Karpas-422 (cell line): ENCODE measurements around the gene ENTHD1. TPM values are rescaled to one million over a fixed set of nuclear protein-coding genes. Genes with fewer than 3 reads are reported as not detected.

Experiments used
- DNase-seq: peaks from one replicate; pipeline ENCODE4 v3.0.0-alpha.2; 2015
- H2AFZ ChIP-seq: fragments of 200-600 bp; sonication (generic); 2 replicates; pipeline ENCODE4 v1.6.1; 2014; ENCODE audit warnings: antibody characterized with exemption, low read length, mixed read lengths
- H3K27ac ChIP-seq: fragments of 200-600 bp; sonication (generic); 2 replicates; pipeline ENCODE4 v1.5.1; 2014; ENCODE audit warnings: mild to moderate bottlenecking, low read length, moderate library complexity
- H3K27me3 ChIP-seq: fragments of 200-600 bp; sonication (generic); 2 replicates; pipeline ENCODE4 v1.6.1; 2014; ENCODE audit warnings: low read length, mixed read lengths
- H3K36me3 ChIP-seq: fragments of 200-600 bp; sonication (generic); 2 replicates; pipeline ENCODE4 v1.6.1; 2014; ENCODE audit warnings: low read length, mixed read lengths; ENCODE audit not compliant: insufficient read depth
- H3K4me1 ChIP-seq: fragments of 200-600 bp; sonication (generic); 2 replicates; pipeline ENCODE4 v1.6.1; 2014; ENCODE audit warnings: mild to moderate bottlenecking, low read length, mixed read lengths
- H3K4me2 ChIP-seq: fragments of 200-600 bp; sonication (generic); 2 replicates; pipeline ENCODE4 v1.6.1; 2014; ENCODE audit warnings: low read length, low read depth, mild to moderate bottlenecking; ENCODE audit not compliant: poor library complexity, severe bottlenecking
- H3K4me3 ChIP-seq: fragments of 200-600 bp; sonication (generic); 2 replicates; pipeline ENCODE4 v1.5.1; 2014; ENCODE audit warnings: mild to moderate bottlenecking, antibody characterized with exemption, low read length, mixed read lengths
- H3K79me2 ChIP-seq: fragments of 200-600 bp; sonication (generic); 2 replicates; pipeline ENCODE4 v1.6.1; 2014; ENCODE audit warnings: mild to moderate bottlenecking, low read length, mixed read lengths
- H3K9ac ChIP-seq: fragments of 200-600 bp; sonication (generic); 2 replicates; pipeline ENCODE4 v1.6.0; 2014; ENCODE audit warnings: low read length
- H3K9me2 ChIP-seq: fragments of 200-600 bp; sonication (generic), shearing (Covaris generic); replicated peaks from 2 replicates; pipeline ENCODE4 v1.6.0; 2014; ENCODE audit warnings: mild to moderate bottlenecking, low read length, moderate library complexity; ENCODE audit not compliant: insufficient read depth
- H3K9me3 ChIP-seq: fragments of 300-700, 200-600 bp; sonication (generic); 2 replicates; pipeline ENCODE4 v1.6.1; 2014; ENCODE audit warnings: low read length, mixed read lengths
- H4K20me1 ChIP-seq: fragments of 200-600 bp; sonication (generic); 2 replicates; pipeline ENCODE4 v1.6.1; 2014; ENCODE audit warnings: mild to moderate bottlenecking, antibody characterized with exemption, low read length, low read depth; ENCODE audit not compliant: insufficient read depth
- total RNA-seq: library from RNA; depleted of rRNA; stranded (reverse); fragments of >200 nt; shearing (Covaris generic); gene quantifications from 2 replicates; pipeline ENCODE4 v1.2.3, GENCODE V29; 2014; ENCODE audit warnings: low replicate concordance

The ENTHD1 gene
- total RNA-seq, 1 experiment from 2014 or later = not detected

GRCh38 chr22:39839917-39840510, 53.5 kb downstream of the ENTHD1 start:
- no peak overlapping the region for H2AFZ ChIP-seq

GRCh38 chr22:39839204-39839603, 54.4 kb downstream of the ENTHD1 start:
- Histone ChIP-seq H3K36me3 (no peaks in the 10 kb centered on the region), H2AFZ (no peak overlapping the region), H3K4me3 (no peak overlapping the region), H3K9me3 (no peaks in the 10 kb centered on the region), H3K27ac (no peak overlapping the region), H3K27me3 (no peaks in the 10 kb centered on the region), H3K9ac (no peak overlapping the region), H3K9me2 (no peaks in the 10 kb centered on the region), H3K4me2 (no peak overlapping the region), H3K4me1 (no peaks in the 10 kb centered on the region), H4K20me1 (no peaks in the 10 kb centered on the region), H3K79me2 (no peaks in the 10 kb centered on the region)
- DNase-seq = no peak

More at GRCh38 chr22:39839917-39840510, 53.5 kb downstream of the ENTHD1 start:
- H3K4me2 ChIP-seq = no peak overlapping the region
- H3K9ac ChIP-seq = no peak overlapping the region
- H3K4me3 ChIP-seq = no peak overlapping the region
- H3K27ac ChIP-seq = no peak overlapping the region
- no peaks in the 10 kb centered on the region for H3K36me3 ChIP-seq
- no peaks in the 10 kb centered on the region for H3K9me3 ChIP-seq
- no peaks in the 10 kb centered on the region for H3K27me3 ChIP-seq
- no peaks in the 10 kb centered on the region for H4K20me1 ChIP-seq
- DNase-seq = no peak
- H3K79me2 ChIP-seq = no peaks in the 10 kb centered on the region
- H3K4me1 ChIP-seq = no peaks in the 10 kb centered on the region
- no peaks in the 10 kb centered on the region for H3K9me2 ChIP-seq

- H3K4me1 ChIP-seq = peaks cover 5% of the 10 kb centered on the region; the same call in 1 of the 2 replicates
- no peak overlapping the region for H3K27ac ChIP-seq
- H3K9ac ChIP-seq = no peak overlapping the region
- no peaks in the 10 kb centered on the region for H3K9me2 ChIP-seq
- H3K27me3 ChIP-seq = no peaks in the 10 kb centered on the region
- DNase-seq = no peak
- H3K4me3 ChIP-seq = no peak overlapping the region
- H3K36me3 ChIP-seq = no peaks in the 10 kb centered on the region
- no peaks in the 10 kb centered on the region for H4K20me1 ChIP-seq
- H3K9me3 ChIP-seq = no peaks in the 10 kb centered on the region
- H3K79me2 ChIP-seq = no peaks in the 10 kb centered on the region
- H2AFZ ChIP-seq = no peak overlapping the region
- H3K4me2 ChIP-seq = no peak overlapping the region
Observed at GRCh38 chr22:39833610-39834009, 60.0 kb downstream of the ENTHD1 start.

- Histone ChIP-seq H3K4me2 (no peak overlapping the region), H3K79me2 (no peaks in the 10 kb centered on the region), H3K4me1 (peaks cover 5% of the 10 kb centered on the region; the same call in 1 of the 2 replicates), H2AFZ (no peak overlapping the region), H3K36me3 (no peaks in the 10 kb centered on the region), H4K20me1 (no peaks in the 10 kb centered on the region), H3K9me2 (no peaks in the 10 kb centered on the region), H3K4me3 (no peak overlapping the region), H3K27me3 (no peaks in the 10 kb centered on the region), H3K9ac (no peak overlapping the region), H3K9me3 (no peaks in the 10 kb centered on the region), H3K27ac (no peak overlapping the region)
- DNase-seq = no peak
Observed at GRCh38 chr22:39833093-39833492, 60.5 kb downstream of the ENTHD1 start.

GRCh38 chr22:39832627-39833074, 60.9 kb downstream of the ENTHD1 start:
- Histone ChIP-seq H3K4me1 (peaks cover 5% of the 10 kb centered on the region; the same call in 1 of the 2 replicates), H3K36me3 (no peaks in the 10 kb centered on the region), H3K9ac (no peak overlapping the region), H4K20me1 (no peaks in the 10 kb centered on the region), H3K27ac (no peak overlapping the region), H3K27me3 (no peaks in the 10 kb centered on the region), H3K4me2 (no peak overlapping the region), H2AFZ (no peak overlapping the region), H3K79me2 (no peaks in the 10 kb centered on the region), H3K9me3 (no peaks in the 10 kb centered on the region), H3K9me2 (no peaks in the 10 kb centered on the region), H3K4me3 (no peak overlapping the region)
- no peak for DNase-seq

GRCh38 chr22:39825661-39826102, 67.9 kb downstream of the ENTHD1 start:
- H2AFZ ChIP-seq = no peak overlapping the region
- no peak for DNase-seq
- H3K27me3 ChIP-seq = no peaks in the 10 kb centered on the region
- no peaks in the 10 kb centered on the region for H3K9me2 ChIP-seq
- no peaks in the 10 kb centered on the region for H3K79me2 ChIP-seq
- H3K9me3 ChIP-seq = no peaks in the 10 kb centered on the region
- H3K4me2 ChIP-seq = no peak overlapping the region
- H3K27ac ChIP-seq = no peak overlapping the region
- peaks cover 5% of the 10 kb centered on the region for H3K4me1 ChIP-seq
- H4K20me1 ChIP-seq = no peaks in the 10 kb centered on the region
- H3K36me3 ChIP-seq = no peaks in the 10 kb centered on the region
- no peak overlapping the region for H3K4me3 ChIP-seq
- no peak overlapping the region for H3K9ac ChIP-seq

- Histone ChIP-seq H3K9ac (no peak overlapping the region), H3K27me3 (no peaks in the 10 kb centered on the region), H2AFZ (no peak overlapping the region), H3K9me2 (no peaks in the 10 kb centered on the region), H3K36me3 (no peaks in the 10 kb centered on the region), H3K79me2 (no peaks in the 10 kb centered on the region), H3K4me2 (no peak overlapping the region), H3K9me3 (no peaks in the 10 kb centered on the region), H3K4me1 (peaks cover 4% of the 10 kb centered on the region), H4K20me1 (no peaks in the 10 kb centered on the region), H3K27ac (no peak overlapping the region), H3K4me3 (no peak overlapping the region)
- no peak for DNase-seq
Observed at GRCh38 chr22:39821008-39821407, 72.6 kb downstream of the ENTHD1 start.

- no peaks in the 10 kb centered on the region for H3K4me1 ChIP-seq
- no peak overlapping the region for H3K4me3 ChIP-seq
- H3K27me3 ChIP-seq = no peaks in the 10 kb centered on the region
- H3K36me3 ChIP-seq = no peaks in the 10 kb centered on the region
- no peak overlapping the region for H2AFZ ChIP-seq
- no peak overlapping the region for H3K9ac ChIP-seq
- no peak overlapping the region for H3K4me2 ChIP-seq
- H4K20me1 ChIP-seq = no peaks in the 10 kb centered on the region
- no peaks in the 10 kb centered on the region for H3K9me3 ChIP-seq
- no peaks in the 10 kb centered on the region for H3K79me2 ChIP-seq
- no peak overlapping the region for H3K27ac ChIP-seq
- H3K9me2 ChIP-seq = no peaks in the 10 kb centered on the region
- DNase-seq = no peak
Observed at GRCh38 chr22:39820256-39820655, 73.3 kb downstream of the ENTHD1 start.
